ENCODE results near the gene DCUN1D1.
"Not testable (repeated sequence)": the region's sequence is repeated elsewhere in the genome, so short reads cannot be mapped to it uniquely, and the experiment has no call there.

Gene DCUN1D1

GRCh38 chr3:182980204-182981037 is at the start of gene DCUN1D1:
Gene DCUN1D1, minus strand, starts transcription at chr3:182980538. Its CDS starts 49 bp downstream, at chr3:182980489.
- DNase-seq (ENCODE audit: low spot score) = peak; percentile 99

GRCh38 chr3:183028416-183028815 is 48.1 kb upstream of the DCUN1D1 start:
- no peak for DNase-seq (ENCODE audit: low spot score)

DNA sequence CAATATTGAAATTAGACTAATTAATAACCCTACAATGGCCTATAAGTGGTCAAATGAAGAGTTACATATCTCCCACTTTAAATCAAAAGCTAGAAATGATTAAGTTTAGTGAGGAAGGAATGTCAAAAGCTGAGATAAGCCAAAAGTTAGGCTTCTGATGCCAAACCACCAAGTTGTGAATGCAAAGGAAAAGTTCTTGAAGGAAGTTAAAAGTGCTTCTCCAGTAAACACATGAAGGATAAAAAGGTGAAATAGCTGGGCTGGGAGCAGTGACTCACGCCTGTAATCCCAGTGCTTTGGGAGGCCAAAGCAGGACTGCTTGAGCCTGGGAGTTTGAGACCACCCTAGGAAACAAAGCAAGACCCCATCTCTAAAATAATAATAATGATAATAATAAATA is 46.9 kb upstream of the DCUN1D1 start:
- DNase-seq (ENCODE audit: low spot score) = no peak

DNA sequence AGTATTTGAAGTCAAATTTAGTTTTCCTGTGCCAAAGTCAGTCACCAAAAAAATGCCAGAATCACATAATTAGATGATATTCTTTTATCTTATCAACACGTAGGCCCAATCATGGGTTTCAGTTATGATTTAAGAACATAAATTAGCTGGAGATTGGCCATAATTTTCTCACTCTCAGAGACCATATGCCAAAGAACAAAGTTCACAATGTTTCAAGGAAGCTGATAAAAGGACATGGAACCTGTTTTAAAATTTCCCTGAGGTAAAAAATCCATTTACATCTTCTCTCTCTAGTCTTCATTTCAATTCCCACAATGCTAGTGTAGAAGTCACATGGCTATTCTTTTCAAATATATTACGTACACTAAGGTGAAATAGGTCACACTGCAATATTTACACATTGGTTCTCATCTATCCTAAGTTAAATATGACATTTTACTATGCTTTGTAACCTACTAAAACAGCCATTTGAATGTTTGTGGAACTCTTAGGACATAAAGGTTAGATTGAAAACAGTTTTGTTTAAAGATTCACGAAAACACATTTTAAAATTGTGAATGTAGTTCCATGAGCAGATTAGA is 42.7 kb upstream of the DCUN1D1 start:
- DNase-seq (ENCODE audit: low spot score) = no peak

GRCh38 chr3:183018421-183019192 is 38.3 kb upstream of the DCUN1D1 start:
- DNase-seq (ENCODE audit: low spot score) = no peak

DNA sequence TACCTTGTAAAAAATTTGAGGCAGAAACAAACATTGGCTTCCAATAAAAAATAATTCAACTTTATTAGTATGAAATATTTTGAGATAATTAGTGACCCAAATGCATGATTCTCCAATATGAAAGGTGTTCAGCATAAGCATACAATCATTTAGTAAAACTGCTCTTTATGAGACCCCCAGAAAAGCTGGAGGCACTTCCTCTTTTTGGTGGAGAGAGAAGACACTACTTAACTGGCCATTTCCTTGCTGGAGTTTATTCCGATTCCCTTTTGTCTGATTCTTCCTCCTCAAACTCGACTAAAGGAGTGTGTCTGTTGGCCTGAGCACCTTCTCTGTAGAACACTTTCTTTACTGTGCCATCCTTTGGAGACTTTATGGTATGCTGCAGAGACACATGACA is 34.8 kb upstream of the DCUN1D1 start:
- no peak for DNase-seq (ENCODE audit: low spot score)

DNA sequence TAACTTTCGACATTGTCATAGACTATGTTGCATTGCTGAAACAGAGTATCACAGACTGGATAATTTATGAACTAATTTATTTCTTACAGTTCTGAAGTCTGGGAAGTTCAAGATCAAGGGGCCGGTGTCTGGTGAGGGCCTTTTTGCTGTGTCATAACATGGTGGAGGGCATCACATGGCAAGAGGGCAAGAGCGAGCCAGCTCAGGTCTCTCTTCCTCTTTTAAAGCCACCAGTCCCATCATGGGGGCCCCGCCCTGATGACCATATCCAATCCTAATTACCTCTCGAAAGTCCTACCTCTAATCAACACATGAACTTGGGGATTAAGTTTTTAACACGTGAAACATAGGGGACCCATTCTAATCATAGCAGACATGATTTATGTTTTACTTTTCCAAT is 33.5 kb upstream of the DCUN1D1 start:
- DNase-seq (ENCODE audit: low spot score) = no peak

DNA sequence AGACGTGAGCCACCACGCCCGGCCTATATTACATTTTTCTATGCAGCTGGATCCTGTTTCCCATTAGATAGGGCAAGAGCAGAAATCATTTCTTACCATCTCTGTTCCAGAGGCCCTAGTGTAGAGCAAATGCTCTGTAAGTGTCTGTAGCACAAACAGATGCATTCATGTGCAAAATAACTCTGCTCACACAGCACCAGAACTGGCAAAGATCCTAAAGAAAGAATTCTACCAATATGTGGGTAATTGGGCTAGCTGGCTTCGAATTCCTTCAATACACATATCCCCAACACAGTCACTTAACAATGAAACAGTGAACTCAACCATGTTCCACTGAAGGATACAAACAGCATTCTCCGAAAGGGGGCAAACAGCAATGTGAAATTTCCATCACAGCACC is 32.7 kb upstream of the DCUN1D1 start:
- DNase-seq (ENCODE audit: low spot score) = no peak

DNA sequence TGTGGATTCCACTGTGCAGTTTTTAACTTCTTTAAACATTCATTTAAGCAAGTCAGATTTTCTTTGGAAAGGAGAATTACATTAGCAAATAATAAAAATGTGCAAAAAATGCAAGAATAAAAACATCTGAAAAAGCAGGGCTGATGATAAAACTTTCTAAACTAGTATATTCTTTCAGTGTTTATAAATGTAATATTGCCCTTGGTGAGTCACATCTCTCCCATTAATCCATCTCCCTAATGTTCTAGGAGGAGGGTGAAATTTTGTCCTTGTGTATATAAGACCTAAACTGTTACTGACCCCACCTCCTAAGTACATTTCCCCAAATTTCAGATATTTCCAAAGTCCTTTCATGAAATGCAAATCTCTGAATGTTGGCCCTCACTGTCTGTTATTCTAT is 28.5 kb upstream of the DCUN1D1 start:
- no peak for DNase-seq (ENCODE audit: low spot score)

- no peak for DNase-seq (ENCODE audit: low spot score)
Measured at GRCh38 chr3:183008303-183008702, 28.0 kb upstream of the DCUN1D1 start.

DNA sequence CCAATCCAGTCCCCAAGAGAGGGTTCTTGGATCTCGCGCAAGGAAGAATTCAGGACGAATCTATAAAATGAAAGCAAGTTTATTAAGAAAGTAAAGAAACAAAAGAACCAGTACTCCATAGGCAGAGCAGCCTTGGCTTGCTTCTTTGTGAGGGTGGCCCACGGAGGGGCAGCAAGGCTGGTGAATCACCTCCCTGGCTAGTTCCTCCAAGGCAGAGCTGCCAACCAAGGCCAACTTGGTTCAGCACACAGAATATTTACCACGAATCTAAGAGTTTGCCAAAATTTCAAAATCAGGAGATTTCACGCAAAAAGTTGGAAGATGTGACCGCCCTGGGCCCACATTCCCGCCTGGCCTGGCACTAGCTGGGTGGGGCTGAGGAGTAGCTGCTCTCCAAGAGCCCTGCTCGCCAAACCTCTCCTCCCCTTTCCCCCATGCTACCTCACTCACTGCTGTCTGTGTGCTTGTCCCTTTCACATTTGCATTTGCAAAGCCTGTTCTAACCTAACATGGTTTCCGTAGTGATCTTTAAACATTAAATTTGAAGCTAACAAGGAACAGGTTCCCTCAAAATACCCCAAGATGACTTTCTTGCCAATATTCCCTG is 26.2 kb upstream of the DCUN1D1 start:
- DNase-seq (ENCODE audit: low spot score) = no peak

- DNase-seq (ENCODE audit: low spot score) = no peak
Measured at GRCh38 chr3:182999767-183000166, 19.4 kb upstream of the DCUN1D1 start.

DNA sequence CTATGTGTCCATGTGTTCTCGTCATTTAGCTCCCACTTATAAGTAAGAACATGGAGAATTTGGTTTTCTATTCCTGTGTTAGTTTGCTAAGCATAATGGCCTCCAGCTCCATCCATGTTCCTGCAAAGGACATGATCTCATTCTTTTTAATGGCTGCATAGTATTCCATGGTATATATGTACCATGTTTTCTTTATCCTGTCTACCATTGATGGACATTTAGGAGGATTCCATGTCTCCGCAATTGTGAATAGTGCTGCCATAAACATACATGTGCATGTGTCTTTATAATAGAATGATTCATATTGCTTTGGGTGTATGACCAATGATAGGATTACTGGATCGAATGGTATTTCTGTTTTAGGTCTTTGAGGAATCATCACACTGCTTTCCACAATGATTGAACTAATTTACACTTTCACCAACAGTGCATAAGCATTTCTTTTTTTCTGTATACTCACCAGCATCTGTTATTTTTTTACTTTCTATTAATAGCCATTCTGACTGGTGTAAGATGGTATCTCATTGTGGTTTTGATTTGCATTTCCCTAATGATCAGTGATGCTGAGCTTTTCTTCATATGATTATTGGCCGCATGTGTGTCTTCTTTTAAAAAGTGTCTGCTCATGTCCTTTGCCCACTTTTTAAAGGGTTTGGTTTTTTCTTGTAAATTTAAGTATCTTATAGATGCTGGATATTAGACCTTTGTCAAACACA is 13.3 kb upstream of the DCUN1D1 start:
- not testable (repeated sequence) for DNase-seq (ENCODE audit: low spot score)

DNA sequence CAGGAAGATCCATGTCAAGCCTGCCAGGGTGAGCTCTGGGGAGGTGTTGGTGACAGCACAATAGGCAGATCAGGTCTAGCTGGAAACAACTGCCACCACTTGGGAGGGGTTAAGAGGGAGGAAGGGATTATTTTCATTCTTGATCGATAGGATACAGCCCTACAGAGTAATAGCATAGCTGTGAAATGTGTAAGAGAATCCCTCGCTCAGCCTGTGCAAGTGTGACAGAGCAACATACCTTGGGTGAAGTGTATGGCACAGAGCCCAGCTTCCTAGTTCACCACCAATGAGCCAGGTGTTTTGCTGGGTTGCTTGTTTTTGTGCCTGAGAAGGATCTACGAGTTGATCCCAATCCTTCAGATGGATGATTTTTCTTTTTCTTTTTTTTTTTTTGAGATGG is 9.2 kb upstream of the DCUN1D1 start:
- DNase-seq (ENCODE audit: low spot score) = no peak

DNA sequence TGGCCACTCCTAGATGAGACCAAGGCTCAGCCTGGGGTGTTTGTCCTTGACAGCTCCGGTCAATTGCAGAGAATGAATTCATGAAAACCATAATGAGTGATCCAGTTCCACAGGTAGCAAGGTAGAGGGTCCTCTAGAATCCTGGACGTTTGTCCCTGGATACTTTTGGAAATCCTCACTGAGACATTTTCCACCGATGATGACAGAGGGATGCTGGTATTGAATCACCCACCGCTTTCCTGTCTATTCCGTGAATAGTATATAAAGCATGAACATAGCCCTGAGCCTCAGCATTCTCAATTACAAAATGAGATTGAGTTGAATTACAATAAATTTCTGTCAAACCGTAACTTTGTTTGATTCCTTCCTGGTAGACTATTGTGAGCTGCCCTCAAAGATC is 5.7 kb upstream of the DCUN1D1 start:
- DNase-seq (ENCODE audit: low spot score) = no peak

- DNase-seq (ENCODE audit: low spot score) = no peak
Measured at GRCh38 chr3:182983876-182984275, 3.5 kb upstream of the DCUN1D1 start.

DNA sequence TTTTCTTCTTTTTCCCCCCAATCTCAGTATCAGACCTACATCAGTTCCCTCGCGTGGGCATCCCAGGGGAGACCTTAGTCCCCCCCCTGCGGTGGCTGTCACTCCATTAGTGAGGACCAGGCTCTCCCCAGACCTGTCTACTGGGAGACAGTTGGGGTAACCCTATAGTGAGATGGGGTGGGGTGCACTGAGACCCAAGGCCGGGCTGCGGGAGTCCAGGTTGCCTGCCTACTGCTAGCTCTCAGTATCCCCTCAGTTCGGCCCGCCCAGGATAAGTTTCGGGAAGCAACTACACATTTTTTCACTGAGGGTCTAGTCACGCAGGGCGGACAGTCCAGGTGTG is 671 bp upstream of the DCUN1D1 start:
- no peak for DNase-seq (ENCODE audit: low spot score)

DNA sequence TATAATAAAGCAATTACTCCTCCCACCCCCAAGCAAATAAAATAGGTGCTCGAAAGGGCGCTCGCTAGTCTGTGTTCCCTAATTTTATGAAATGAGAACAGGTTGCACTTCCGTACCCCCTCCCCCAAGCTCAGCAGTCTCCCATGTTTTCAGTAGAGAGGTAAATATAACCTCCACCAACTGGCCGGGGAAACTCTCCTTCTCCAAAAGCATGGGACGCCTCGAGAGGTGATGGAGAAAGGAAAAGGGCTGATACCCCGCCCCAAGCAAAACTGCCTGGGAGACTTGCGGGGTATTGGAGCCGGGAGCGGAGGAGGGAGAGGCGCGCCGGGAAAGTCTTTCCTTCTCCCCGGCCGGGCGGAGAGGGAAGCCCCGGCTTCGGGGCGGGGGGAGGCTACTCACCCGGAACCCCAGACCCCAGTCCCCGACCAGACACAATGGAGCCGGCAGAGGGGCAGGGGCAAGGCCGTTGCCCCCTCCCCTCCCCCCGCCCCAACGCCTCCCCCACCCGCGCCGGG is 605 bp downstream of the DCUN1D1 start:
- peak; percentile 36 for DNase-seq (ENCODE audit: low spot score)

- no peak for DNase-seq (ENCODE audit: low spot score)
Measured at GRCh38 chr3:182979103-182979673, 1.1 kb downstream of the DCUN1D1 start.

GRCh38 chr3:182978387-182978786 is 2.0 kb downstream of the DCUN1D1 start:
- DNase-seq (ENCODE audit: low spot score) = no peak

DNA sequence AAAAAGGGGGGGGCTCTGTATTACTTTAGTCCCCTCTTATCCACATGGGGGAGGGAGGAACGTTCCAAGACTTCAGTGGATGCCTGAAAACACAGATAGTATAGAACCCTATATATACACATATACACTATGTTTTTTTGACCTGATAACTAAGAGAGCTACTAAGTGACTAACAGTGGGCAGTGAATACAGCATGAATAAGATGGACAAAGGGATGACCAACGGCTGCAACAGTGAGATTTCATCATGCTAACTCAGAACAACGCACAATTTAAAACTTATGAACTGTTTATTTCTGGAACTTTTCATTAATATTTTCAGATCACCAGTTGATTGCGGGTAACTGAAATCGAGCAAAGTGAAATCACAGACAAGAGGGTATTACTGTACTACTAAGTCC is 7.3 kb downstream of the DCUN1D1 start:
- DNase-seq (ENCODE audit: low spot score) = no peak

Measured in AG08396 (cell line).